Measurements from ENCODE around the gene ASB2. TPM values are rescaled to one million over a fixed set of nuclear protein-coding genes. Genes with fewer than 3 reads are reported as not detected.

The ASB2 gene
- total and polyA plus RNA-seq, 2 of the 4 experiments (the other 2 are of a cell fraction), result 0.54 to 0.77 TPM

- no peak for TF ChIP-seq ELK1 (IDR thresholded peaks at IDR 0.05; ENCODE audit: borderline replicate concordance, low read depth, low read length)
These were observed 21.2 kb downstream of the ASB2 start (continued) for GRCh38 chr14:93954900-93955849.

DNA sequence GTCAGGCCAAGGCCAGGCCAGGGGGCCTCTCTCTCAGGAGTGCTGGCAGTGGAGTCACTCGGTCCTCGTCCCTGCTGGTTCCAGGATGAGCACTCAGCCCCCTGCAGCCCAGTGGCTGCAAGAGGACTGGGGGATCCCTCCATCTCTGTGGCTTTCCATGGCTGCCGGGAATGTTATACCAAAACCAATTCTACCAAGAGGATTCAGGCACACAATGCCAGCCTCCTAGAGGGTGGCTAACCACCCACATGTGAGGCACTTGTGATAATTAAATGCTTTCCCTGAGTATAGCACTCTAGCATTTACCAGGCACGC, 21.9 kb downstream of the ASB2 start:
- no CpG with 5 or more reads among the region's 4 CpGs for WGBS, 2 experiments (ENCODE audit: extremely low coverage in 2 of 2, insufficient read length in 1 of 2)
- intact Hi-C loops (cut with micrococcal nuclease), result no loop called here
- no peak for TF ChIP-seq POLR2A (IDR thresholded peaks at IDR 0.05; ENCODE audit: low read depth, low read length)
- no peak for TF ChIP-seq FOS (IDR thresholded peaks at IDR 0.05; ENCODE audit: low read depth, low read length)
- no peak for TF ChIP-seq SMC3 (IDR thresholded peaks at IDR 0.05; ENCODE audit: low read depth, low read length)
- TF ChIP-seq USF2 (IDR thresholded peaks at IDR 0.05; ENCODE audit: low read depth, low read length), result no peak
- TF ChIP-seq, protein P1, sequence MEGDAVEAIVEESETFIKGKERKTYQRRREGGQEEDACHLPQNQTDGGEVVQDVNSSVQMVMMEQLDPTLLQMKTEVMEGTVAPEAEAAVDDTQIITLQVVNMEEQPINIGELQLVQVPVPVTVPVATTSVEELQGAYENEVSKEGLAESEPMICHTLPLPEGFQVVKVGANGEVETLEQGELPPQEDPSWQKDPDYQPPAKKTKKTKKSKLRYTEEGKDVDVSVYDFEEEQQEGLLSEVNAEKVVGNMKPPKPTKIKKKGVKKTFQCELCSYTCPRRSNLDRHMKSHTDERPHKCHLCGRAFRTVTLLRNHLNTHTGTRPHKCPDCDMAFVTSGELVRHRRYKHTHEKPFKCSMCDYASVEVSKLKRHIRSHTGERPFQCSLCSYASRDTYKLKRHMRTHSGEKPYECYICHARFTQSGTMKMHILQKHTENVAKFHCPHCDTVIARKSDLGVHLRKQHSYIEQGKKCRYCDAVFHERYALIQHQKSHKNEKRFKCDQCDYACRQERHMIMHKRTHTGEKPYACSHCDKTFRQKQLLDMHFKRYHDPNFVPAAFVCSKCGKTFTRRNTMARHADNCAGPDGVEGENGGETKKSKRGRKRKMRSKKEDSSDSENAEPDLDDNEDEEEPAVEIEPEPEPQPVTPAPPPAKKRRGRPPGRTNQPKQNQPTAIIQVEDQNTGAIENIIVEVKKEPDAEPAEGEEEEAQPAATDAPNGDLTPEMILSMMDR (conservative IDR thresholded peaks at IDR 0.05; ENCODE audit: low read depth, low read length), result no peak
- TF ChIP-seq NFE2L2 (IDR thresholded peaks at IDR 0.05; ENCODE audit: low read depth, low read length), result no peak
- TF ChIP-seq BHLHE40 (IDR thresholded peaks at IDR 0.05; ENCODE audit: low read depth, low read length), result no peak
- TF ChIP-seq MAZ (IDR thresholded peaks at IDR 0.05; ENCODE audit: borderline replicate concordance, low read depth, low read length), result no peak
- no peak for TF ChIP-seq CHD1 (IDR thresholded peaks at IDR 0.05; ENCODE audit: low read depth, low read length)
- no peak for TF ChIP-seq RCOR1 (IDR thresholded peaks at IDR 0.05; ENCODE audit: insufficient replicate concordance, low read length)
- no peak for TF ChIP-seq MAFK (IDR thresholded peaks at IDR 0.05; ENCODE audit: low read depth, low read length)
- TF ChIP-seq RFX5 (IDR thresholded peaks at IDR 0.05; ENCODE audit: low read depth, low read length), result no peak

More for the DNA sequence above, 21.9 kb downstream of the ASB2 start:
- Histone ChIP-seq H3K27ac (ENCODE audit: insufficient read depth, low read length) (no peak overlapping the region), H2BK15ac (ENCODE audit: low read depth, low read length) (no peak overlapping the region), H3K23ac (ENCODE audit: low read depth, low read length) (no peak overlapping the region), H3K4me2 (ENCODE audit: low read depth, low read length) (no peak overlapping the region), H3K9me1 (ENCODE audit: insufficient read depth, low read length) (peaks cover 10% of the 10 kb centered on the region; the same call in 1 of the 2 replicates), H2BK120ac (ENCODE audit: low read depth, low read length) (no peak overlapping the region), H3K9ac (ENCODE audit: low read depth, low read length) (no peak overlapping the region), H3K79me1 (ENCODE audit: low read depth in 1 of 2, low read length in 2 of 2) (no peaks in the 10 kb centered on the region), H3K18ac (ENCODE audit: low read depth, low read length) (no peak overlapping the region), H3K36me3 (ENCODE audit: control insufficient read depth, insufficient read depth, low read length) (no peaks in the 10 kb centered on the region), H3K56ac (ENCODE audit: extremely low read depth, insufficient read depth, low read length) (no peak overlapping the region), H4K20me1 (ENCODE audit: insufficient read depth, low read length) (no peaks in the 10 kb centered on the region), H4K5ac (ENCODE audit: low read depth, low read length) (no peak overlapping the region), H3K27me3 (ENCODE audit: control insufficient read depth, insufficient read depth, low read length) (peaks cover 2% of the 10 kb centered on the region; the same call in 1 of the 2 replicates), H2AK5ac (ENCODE audit: low read depth, low read length) (no peak overlapping the region), H3K4ac (ENCODE audit: low read depth, low read length) (no peak overlapping the region), H2AFZ (replicated peaks; ENCODE audit: low read length, poor library complexity) (no peak overlapping the region), H2BK20ac (ENCODE audit: low read depth, low read length) (no peak overlapping the region), H3K14ac (replicated peaks; ENCODE audit: low read depth, low read length) (no peak overlapping the region), H3K4me3 (ENCODE audit: insufficient read depth, low read depth, low read length) (no peak overlapping the region), H2AK9ac (replicated peaks; ENCODE audit: low read depth, low read length, poor library complexity) (no peak overlapping the region), H3K4me1 (ENCODE audit: control insufficient read depth, insufficient read depth, low read length) (peaks cover 6% of the 10 kb centered on the region), H2BK5ac (ENCODE audit: low read depth, low read length, poor library complexity, severe bottlenecking) (no peak overlapping the region), H4K8ac (ENCODE audit: low read depth in 2 of 2, low read length in 2 of 2) (no peak overlapping the region), H4K91ac (ENCODE audit: insufficient read depth, low read depth, low read length) (no peak overlapping the region), H3K9me3 (ENCODE audit: control insufficient read depth, insufficient read depth, low read length) (no peaks in the 10 kb centered on the region)
- dilution Hi-C loops (cut with HindIII; ENCODE audit: low sequenced_read_pairs, unreplicated experiment) (no loop called here), in situ Hi-C loops (cut with MboI; ENCODE audit: low sequenced_read_pairs) (no loop called here)
- no peak for DNase-seq
- POLR2A ChIA-PET (ENCODE audit: unreplicated experiment), result no interaction called here
- ATAC-seq (ENCODE audit: low read depth), result no peak
- no TSS peak for BruUV-seq (replicated peaks)
- CTCF ChIA-PET, result no interaction called here

Data from IMR-90 (cell line).